GM12878 (cell line): Measurements from ENCODE around the gene USP47. TPM values are rescaled to one million over a fixed set of nuclear protein-coding genes. Genes with fewer than 3 reads are reported as not detected.

ENCODE experiments used
- ATAC-seq: fragments of 200-7000 bp; cut with Tn5 transposase; 3 replicates; pipeline ENCODE4 v1.9.1; 2020; ENCODE audit warnings: mild to moderate bottlenecking, moderate library complexity
- BruUV-seq: library from RNA; stranded (reverse); fragments of 400-500 nt; replicated peaks from 2 replicates; lab custom pipeline; 2021; lab: Mats Ljungman, UMichigan
- CTCF ChIA-PET: fragments of 300-600 bp; sonication (Branson Sonifier 250); formaldehyde crosslinking; extraction: SDS; loops from one replicate; lab custom pipeline; 2021; ENCODE audit warnings: inconsistent platforms; lab: Yijun Ruan, JAX
- POLR2A ChIA-PET: fragments of 350-600 bp; formaldehyde crosslinking; extraction: SDS; loops from one replicate; lab custom pipeline; 2021; ENCODE audit warnings: inconsistent platforms; lab: Charles Lee
- RAD21 ChIA-PET: fragments of 300-600 bp; sonication (Branson Sonifier 250); formaldehyde crosslinking; loops from one replicate; lab custom pipeline; 2023; ENCODE audit warnings: antibody characterized with exemption; ENCODE audit not compliant: unreplicated experiment; lab: Charles Lee
- SMC1A ChIA-PET: fragments of 300-600 bp; sonication (Branson Sonifier 250); formaldehyde crosslinking; loops from one replicate; lab custom pipeline; 2023; ENCODE audit not compliant: unreplicated experiment, uncharacterized antibody; lab: Charles Lee
- DNase-seq: peaks from one replicate; pipeline ENCODE4 v3.0.0-alpha.2; 2011; ENCODE audit warnings: low read depth, low spot score
- FAIRE-seq: peaks from 3 replicates; lab custom pipeline; 2011; peaks lifted over from hg19 to GRCh38; lab: Jason Lieb, UNC
- H2AFZ ChIP-seq: 2 replicates; pipeline ENCODE4 v1.6.0; 2011; ENCODE audit warnings: low read depth, low read length, control low read depth; ENCODE audit not compliant: control insufficient read depth
- H3K27ac ChIP-seq: 2 replicates; pipeline ENCODE4 v1.5.1; 2011; ENCODE audit warnings: control low read depth; ENCODE audit not compliant: control insufficient read depth, insufficient read depth
- H3K27me3 ChIP-seq, 2 experiments: replicated peaks in 1 of 2; 2 replicates each; pipeline versions ENCODE4 v1.6.0 to v1.6.1; 2011; ENCODE audit warnings: low read length in 1 of 2; ENCODE audit not compliant: control insufficient read depth in 2 of 2, insufficient read depth in 2 of 2
- H3K36me3 ChIP-seq, 2 experiments: 2 replicates each; pipeline ENCODE4 v1.5.1; 2011; ENCODE audit warnings: low read length in 1 of 2; ENCODE audit not compliant: control insufficient read depth in 2 of 2, insufficient read depth in 2 of 2
- H3K4me1 ChIP-seq: 2 replicates; pipeline ENCODE4 v1.6.1; 2011; ENCODE audit warnings: mild to moderate bottlenecking, low read length, moderate library complexity, mixed read lengths; ENCODE audit not compliant: control insufficient read depth, insufficient read depth
- H3K4me2 ChIP-seq: 2 replicates; pipeline ENCODE4 v1.6.0; 2011; ENCODE audit warnings: control low read depth; ENCODE audit not compliant: control insufficient read depth, insufficient read depth
- H3K4me3 ChIP-seq: fragments of 200-600 bp; sonication (generic); 2 replicates; pipeline ENCODE4 v1.5.1; 2016
- H3K79me2 ChIP-seq: 2 replicates; pipeline ENCODE4 v1.6.0; 2011; ENCODE audit warnings: low read length; ENCODE audit not compliant: control insufficient read depth, insufficient read depth
- H3K9ac ChIP-seq: 2 replicates; pipeline ENCODE4 v1.8.0; 2011; ENCODE audit warnings: low read length, control low read depth, mixed read lengths; ENCODE audit not compliant: control insufficient read depth, insufficient read depth
- H3K9me3 ChIP-seq: replicated peaks from 3 replicates; pipeline ENCODE4 v1.5.1; 2011; ENCODE audit warnings: mild to moderate bottlenecking, low read length; ENCODE audit not compliant: control insufficient read depth, insufficient read depth
- H4K20me1 ChIP-seq: 2 replicates; pipeline ENCODE4 v1.6.0; 2011; ENCODE audit not compliant: control insufficient read depth, insufficient read depth
- CREB1 ChIP-seq: IDR thresholded peaks from 2 replicates; pipeline ENCODE4 v1.6.1; 2012; ENCODE audit warnings: low read depth, mild to moderate bottlenecking, inconsistent platforms
- ESRRA ChIP-seq: IDR thresholded peaks from 2 replicates; pipeline ENCODE4 v1.6.1; 2012; ENCODE audit warnings: mild to moderate bottlenecking, low read length, improper control_type of control experiment
- HDAC6 ChIP-seq: fragments of 200-600 bp; sonication (generic); IDR thresholded peaks from one replicate; pipeline ENCODE4 v1.8.0; 2017; ENCODE audit warnings: antibody characterized with exemption; ENCODE audit not compliant: unreplicated experiment
- JUNB ChIP-seq: IDR thresholded peaks from 2 replicates; pipeline ENCODE4 v1.6.1; 2016; ENCODE audit warnings: antibody characterized with exemption, mild to moderate bottlenecking
- JUND ChIP-seq: IDR thresholded peaks from 2 replicates; pipeline ENCODE4 v1.6.1; 2012; ENCODE audit warnings: low read depth, mild to moderate bottlenecking, low read length, improper control_type of control experiment, moderate library complexity
- RFX5 ChIP-seq: IDR thresholded peaks from 2 replicates; pipeline ENCODE4 v1.6.1; 2011; ENCODE audit warnings: low read depth, low read length, improper control_type of control experiment
- TBL1XR1 ChIP-seq: IDR thresholded peaks from 2 replicates; pipeline ENCODE4 v1.6.1; 2012; ENCODE audit warnings: low read depth, low read length, improper control_type of control experiment
- TCF3 ChIP-seq: IDR thresholded peaks from 2 replicates; pipeline ENCODE4 v1.6.1; 2012; ENCODE audit warnings: low read depth, mild to moderate bottlenecking, low read length, borderline replicate concordance; ENCODE audit not compliant: insufficient read depth
- USF2 ChIP-seq: IDR thresholded peaks from 2 replicates; pipeline ENCODE4 v1.6.1; 2011; ENCODE audit warnings: low read depth, low read length, improper control_type of control experiment, borderline replicate concordance
- ZBTB11 ChIP-seq: fragments of 450-650 bp; formaldehyde crosslinking; IDR thresholded peaks from 2 replicates; pipeline ENCODE4 v1.5.0; 2022; ENCODE audit warnings: mild to moderate bottlenecking, missing genetic modification characterization
- WGBS: methylation state at CpG from one replicate; pipeline ENCODE4 v1.1.6; 2016; ENCODE audit warnings: low lambda C conversion rate; ENCODE audit not compliant: insufficient replicate concordance, insufficient coverage; ENCODE audit errors: missing lambda C conversion rate; 5-methylcytosine and 5-hydroxymethylcytosine counted together
- in situ Hi-C: fragments of 300-500 bp; cut with MboI; formaldehyde crosslinking; loops from 9 replicates; pipeline ENCODE4 v1.14.3; 2018; ENCODE audit warnings: mixed read lengths
- intact Hi-C: fragments of 100-400 bp; cut with micrococcal nuclease; formaldehyde crosslinking; loops from one replicate; pipeline ENCODE4 v1.14.2; 2022; ENCODE audit not compliant: unreplicated experiment
- polyA plus RNA-seq, 11 experiments: library from polyadenylated mRNA; depleted of rRNA in 4 of 11; unstranded in 6 of 11; stranded (reverse) in 5 of 11; fragments of >200 nt; fragmentation: Nextera tagmentation in 4 of 11; fragmentation: Illumina TruSeq in 1 of 11; extraction: Ambion mirVana in 4 of 11; extraction: Trizol in 1 of 11; gene quantifications; 1 replicate in 1 of 11; 2 replicates in 10 of 11; pipeline versions ENCODE4 v1.2.1 to v1.2.3, GENCODE V29; 2011 to 2016; ENCODE audit warnings: inconsistent platforms in 2 of 11, missing spikeins in 2 of 11, low read depth in 1 of 11
- total RNA-seq, 4 experiments: library from RNA; depleted of rRNA in 3 of 4; stranded (reverse); fragments of >200 nt in 3 of 4; fragmentation: Illumina TruSeq in 1 of 4; extraction: Trizol in 1 of 4; gene quantifications; 2 replicates each; pipeline versions ENCODE4 v1.2.1 to v1.2.3, GENCODE V29; 2013 to 2021

Gene USP47
- total and polyA plus RNA-seq, 10 of the 15 experiments (the other 5 are each of a cell fraction or from before 2014, with no cell fraction given), result 13.9 to 54.0 (median 31.6) TPM

DNA sequence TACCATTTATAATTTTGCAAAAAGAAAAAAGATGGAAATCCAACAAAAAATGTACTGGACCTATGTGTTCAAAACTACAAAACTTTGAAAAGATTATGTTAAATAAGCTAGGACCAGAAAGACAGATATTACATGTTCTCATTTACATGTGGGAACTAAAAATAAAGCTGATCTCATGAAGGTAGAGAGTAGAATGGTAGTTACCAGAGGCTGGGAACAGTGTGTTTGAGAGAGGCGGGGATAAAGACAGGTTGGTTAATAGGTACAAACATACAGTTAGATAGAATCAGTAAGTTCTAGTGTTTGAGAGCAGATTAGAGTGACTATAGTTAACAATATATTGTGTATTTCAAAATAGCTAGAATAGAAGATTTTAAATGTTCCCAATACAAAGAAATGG, 71.6 kb downstream of the USP47 start:
- Histone ChIP-seq H4K20me1 (no peaks in the 10 kb centered on the region), H3K27me3 (no peaks in the 10 kb centered on the region), H3K9me3 (no peaks in the 10 kb centered on the region), H3K4me1 (no peaks in the 10 kb centered on the region), H3K4me3 (no peak overlapping the region), H3K27ac (no peak overlapping the region), H2AFZ (no peak overlapping the region), H3K79me2 (no peaks in the 10 kb centered on the region), H3K36me3 (peaks cover 0 to 3% of the 10 kb centered on the region in 2 experiments; a peak in 3 of 4 replicates), H3K9ac (no peak overlapping the region), H3K4me2 (no peak overlapping the region)
- DNase-seq (no peak), FAIRE-seq (no peak), ATAC-seq (no peak)
- ChIA-PET POLR2A (no interaction called here), SMC1A (no interaction called here), CTCF (interaction anchor here (0.6 to 0.8 kb wide), 2 partner anchors 131 to 786 kb away, joined by 3 read pairs; no protein-coding TSS in a partner anchor), RAD21 (no interaction called here)
- BruUV-seq, result no TSS peak
- in situ Hi-C loops (no loop called here), intact Hi-C loops (no loop called here)
- 100% methylated on average over 1 of the region's 1 CpG for WGBS
- no peak for TF ChIP-seq USF2
- no peak for TF ChIP-seq ESRRA
- TF ChIP-seq JUNB, result no peak
- no peak for TF ChIP-seq ZBTB11 (CRISPR knock-in tag)
- no peak for TF ChIP-seq HDAC6
- no peak for TF ChIP-seq CREB1
- no peak for TF ChIP-seq TBL1XR1
- TF ChIP-seq JUND, result no peak
- no peak for TF ChIP-seq TCF3
- TF ChIP-seq RFX5, result no peak
